ELF-1 (cell line): ENCODE measurements around the gene SCRN1.
A peak's percentile ranks its signal among the peaks of the same experiment; 100 is the strongest.

Source experiments
- DNase-seq: peaks from one replicate; pipeline ENCODE4 v3.0.0-alpha.2; 2016; ENCODE audit warnings: low read depth, low spot score

The SCRN1 gene

GRCh38 chr7:30005464-30005863 lies 15.9 kb upstream of the SCRN1 start:
- no peak for DNase-seq

- peak; percentile 25 for DNase-seq
These were observed 13.5 kb upstream of the SCRN1 start for GRCh38 chr7:30003098-30003497.

GRCh38 chr7:30001998-30002397 lies 12.4 kb upstream of the SCRN1 start:
- DNase-seq = no peak

- no peak for DNase-seq
These were observed 8.9 kb upstream of the SCRN1 start for GRCh38 chr7:29998489-29998888.

- no peak for DNase-seq
These were observed 6.7 kb upstream of the SCRN1 start for GRCh38 chr7:29996321-29996720.

- no peak for DNase-seq
These were observed 6.1 kb upstream of the SCRN1 start for GRCh38 chr7:29995652-29996051.

- no peak for DNase-seq
These were observed 3.5 kb upstream of the SCRN1 start for GRCh38 chr7:29993140-29993539.

- DNase-seq = no peak
These were observed 2.3 kb upstream of the SCRN1 start for GRCh38 chr7:29991937-29992336.

- DNase-seq = no peak
These were observed 1.3 kb upstream of the SCRN1 start for GRCh38 chr7:29990931-29991330.

- DNase-seq = peak; percentile 78
These were observed 961 bp downstream of the SCRN1 start for GRCh38 chr7:29988424-29989256.

- peak; percentile 85 for DNase-seq
These were observed 1.7 kb downstream of the SCRN1 start for GRCh38 chr7:29987811-29988317.

GRCh38 chr7:29987083-29987482 lies 2.5 kb downstream of the SCRN1 start:
- DNase-seq = no peak

- no peak for DNase-seq
These were observed 9.4 kb downstream of the SCRN1 start for GRCh38 chr7:29980151-29980550.

GRCh38 chr7:29977886-29978651 lies 11.5 kb downstream of the SCRN1 start:
- DNase-seq = peak; percentile 74

- no peak for DNase-seq
These were observed 12.8 kb downstream of the SCRN1 start for GRCh38 chr7:29976673-29977415.

- DNase-seq = no peak
These were observed 13.3 kb downstream of the SCRN1 start for GRCh38 chr7:29976266-29976665.

- no peak for DNase-seq
These were observed 14.0 kb downstream of the SCRN1 start for GRCh38 chr7:29975561-29975960.

- no peak for DNase-seq
These were observed 15.3 kb downstream of the SCRN1 start for GRCh38 chr7:29974286-29974685.

GRCh38 chr7:29972315-29972669 lies 17.3 kb downstream of the SCRN1 start:
- no peak for DNase-seq

GRCh38 chr7:29971566-29972314 lies 17.9 kb downstream of the SCRN1 start:
- no peak for DNase-seq

GRCh38 chr7:29970158-29970557 lies 19.4 kb downstream of the SCRN1 start:
- DNase-seq = no peak
